Daoy (cell line): Measurements from ENCODE around the gene KRT20. TPM values are rescaled to one million over a fixed set of nuclear protein-coding genes. Genes with fewer than 3 reads are reported as not detected.
A peak's percentile ranks its signal among the peaks of the same experiment; 100 is the strongest.

Experiments used
- DNase-seq: peaks from one replicate; pipeline ENCODE4 v3.0.0-alpha.2; 2015; ENCODE audit warnings: low read depth
- total RNA-seq: library from RNA; depleted of rRNA; stranded (reverse); fragments of >200 nt; shearing (Covaris generic); gene quantifications from 2 replicates; pipeline ENCODE4 v1.2.3, GENCODE V29; 2014; rRNA removed

Gene KRT20
- total RNA-seq, 1 experiment from 2014 or later: not detected

- no peak for DNase-seq
Measured at GRCh38 chr17:40852364-40852763, 32.7 kb downstream of the KRT20 start.

GRCh38 chr17:40850293-40850972, 34.6 kb downstream of the KRT20 start:
- no peak for DNase-seq

DNA sequence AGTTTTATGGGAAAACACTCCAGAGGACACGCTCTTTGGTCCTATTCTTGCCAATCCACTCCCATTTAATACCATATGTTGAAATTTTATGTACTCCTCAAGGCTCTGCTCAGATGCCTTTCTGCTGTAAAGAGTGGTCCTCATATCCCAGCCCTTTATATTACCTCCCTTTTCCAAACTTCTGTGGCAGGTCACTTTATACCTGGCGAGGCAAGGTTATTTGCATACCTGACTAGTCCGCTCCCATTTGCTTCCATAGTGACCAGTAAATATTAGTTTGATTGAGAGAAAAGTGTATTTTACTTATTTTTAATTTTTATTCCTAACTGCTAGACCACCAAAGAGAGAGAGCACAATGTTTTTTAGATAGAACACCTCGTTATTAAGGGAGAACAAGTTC, 35.3 kb downstream of the KRT20 start:
- no peak for DNase-seq

DNA sequence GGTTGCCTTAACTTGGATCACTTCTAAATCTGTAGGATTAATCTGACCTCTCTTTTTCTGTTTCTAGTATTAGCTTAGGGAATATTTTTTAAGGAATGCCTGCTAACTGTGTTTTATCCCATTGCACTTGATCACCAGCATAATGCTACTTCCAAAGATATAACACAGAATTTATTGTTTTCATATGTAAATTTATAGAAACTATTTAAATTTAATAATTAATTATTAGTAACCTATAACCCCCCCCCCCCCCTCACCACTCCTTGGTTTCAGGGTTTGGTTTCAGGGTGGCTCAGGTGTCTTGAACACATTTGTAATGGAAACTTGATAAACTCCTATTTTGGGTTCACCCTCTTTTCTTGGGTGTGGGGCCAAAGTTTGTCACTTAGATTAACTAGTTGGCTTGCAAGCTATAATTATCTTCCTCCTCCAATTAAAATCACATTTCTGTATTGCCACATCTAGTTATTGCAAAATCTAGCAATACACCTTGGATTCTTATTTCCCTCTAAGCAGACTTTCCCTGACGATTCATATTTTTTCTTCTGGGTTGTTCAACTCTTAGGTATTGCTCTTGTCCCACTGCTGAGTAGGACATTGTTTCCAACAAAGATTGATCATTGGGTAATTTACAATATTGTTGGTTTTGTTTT, 36.3 kb downstream of the KRT20 start:
- DNase-seq: no peak

GRCh38 chr17:40846515-40847144, 38.4 kb downstream of the KRT20 start:
- no peak for DNase-seq

DNA sequence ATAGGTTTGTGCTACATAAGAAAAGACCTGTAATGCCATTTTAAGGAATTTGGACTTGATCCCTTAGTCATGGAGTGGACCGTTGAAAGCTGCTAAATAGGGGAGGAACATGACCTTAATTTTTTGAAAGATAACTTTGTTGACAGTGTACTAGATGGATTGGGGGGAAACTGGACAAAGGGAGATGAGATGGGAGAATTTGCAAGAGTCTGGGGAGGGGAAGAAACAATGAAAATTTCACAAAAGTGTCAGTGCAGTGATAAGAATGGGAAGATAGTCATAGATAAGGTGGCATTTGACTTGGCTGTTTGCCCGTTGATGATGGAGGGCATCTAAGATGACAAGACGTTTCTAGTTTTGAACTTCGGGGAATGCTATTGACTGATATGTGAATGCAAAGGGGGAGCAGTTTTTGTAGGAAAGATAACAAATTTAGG, 40.4 kb downstream of the KRT20 start:
- DNase-seq: no peak

GRCh38 chr17:40843242-40843641, 41.8 kb downstream of the KRT20 start:
- DNase-seq: no peak

GRCh38 chr17:40841246-40841645, 43.8 kb downstream of the KRT20 start:
- no peak for DNase-seq

DNA sequence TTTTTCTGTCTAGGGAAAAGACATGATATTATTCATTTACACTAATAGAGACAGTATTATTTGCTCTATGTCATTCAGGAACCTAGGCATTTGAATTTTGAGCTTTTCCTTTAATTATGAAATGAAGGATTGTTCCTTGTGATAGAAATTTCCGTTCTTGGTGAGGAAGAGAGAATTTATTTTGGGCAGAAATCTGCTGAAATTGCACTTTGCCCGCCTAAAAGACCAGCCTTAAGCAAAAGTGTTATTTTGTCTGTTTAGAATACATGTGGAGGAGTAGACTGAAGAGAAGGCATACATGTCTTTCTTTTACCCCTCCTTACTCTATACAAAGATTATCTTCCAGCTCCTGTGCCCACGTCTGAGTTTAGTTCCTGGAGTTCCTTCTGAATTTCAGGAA, 45.8 kb downstream of the KRT20 start:
- no peak for DNase-seq

GRCh38 chr17:40836020-40836419, 49.0 kb downstream of the KRT20 start:
- DNase-seq: no peak

DNA sequence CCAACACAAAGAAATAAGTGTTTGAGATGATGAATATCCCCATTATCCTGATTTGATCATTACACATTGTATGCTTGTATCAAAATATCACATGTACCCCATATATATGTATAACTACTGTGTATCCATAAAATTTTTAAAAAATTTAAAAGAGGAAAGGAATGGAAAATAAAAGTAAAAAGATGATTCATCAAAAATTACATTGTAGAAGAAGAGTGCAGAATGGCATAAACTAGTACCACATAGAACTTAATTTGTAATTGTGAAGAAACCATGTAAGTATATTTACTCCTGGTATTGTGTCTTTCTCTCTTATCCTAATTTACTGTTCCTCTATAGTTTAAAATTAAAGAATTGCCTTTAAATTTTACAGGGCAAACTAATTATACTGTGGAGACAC, 51.2 kb downstream of the KRT20 start:
- DNase-seq: no peak

DNA sequence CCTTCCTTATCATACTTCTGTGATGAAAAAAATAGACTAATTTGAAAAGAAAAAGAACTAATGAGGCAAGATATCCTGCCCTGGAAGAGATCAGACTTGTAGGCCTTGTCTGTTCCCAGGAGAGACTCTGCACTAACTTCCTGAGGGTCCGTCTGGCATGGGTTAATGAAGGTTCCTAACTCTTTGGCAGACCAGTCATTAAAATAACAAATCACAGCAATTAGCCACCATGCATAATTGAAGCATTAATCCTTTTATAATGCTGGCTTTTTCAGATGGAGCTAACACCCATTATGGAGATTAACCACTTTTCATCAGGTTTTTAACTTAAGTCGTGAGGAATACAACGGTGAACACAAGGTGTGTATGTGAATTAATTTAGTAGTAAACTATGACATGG, 52.2 kb downstream of the KRT20 start:
- no peak for DNase-seq

GRCh38 chr17:40830085-40830776, 54.8 kb downstream of the KRT20 start:
- DNase-seq: no peak

DNA sequence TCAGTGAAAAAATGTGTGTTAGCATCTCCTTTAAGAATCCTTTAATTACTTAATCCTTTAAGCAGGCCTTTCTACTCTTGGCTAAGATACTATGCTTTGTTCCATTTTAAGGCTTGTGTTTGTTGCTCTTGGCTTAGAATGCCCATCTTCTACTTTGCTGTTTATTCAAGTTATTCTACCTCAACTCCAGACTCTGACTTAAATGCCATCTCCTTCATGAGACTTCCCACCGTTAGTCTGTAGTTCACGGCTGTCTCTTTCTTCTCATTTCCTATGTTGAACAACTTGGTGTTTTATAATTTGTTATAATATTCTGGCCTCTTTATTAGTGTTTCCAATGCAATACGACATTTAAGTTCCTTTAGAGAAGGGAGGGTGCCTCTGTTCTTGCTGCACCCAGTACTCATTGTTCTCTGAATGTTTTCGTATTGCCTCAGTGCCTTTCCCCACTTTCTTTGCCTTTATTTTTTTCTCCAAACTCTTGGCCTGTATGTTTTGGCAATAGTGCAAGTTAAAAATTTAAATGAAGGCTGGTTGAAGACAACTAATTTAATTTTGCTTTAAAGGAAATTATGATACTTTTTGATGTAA, 56.5 kb downstream of the KRT20 start:
- no peak for DNase-seq

GRCh38 chr17:40827746-40828453, 57.1 kb downstream of the KRT20 start:
- peak; percentile 75 for DNase-seq

Other genes with a start within 250 kb of the KRT20 start
- gene SMARCE1, start 237.4 kb downstream of the KRT20 start, total RNA-seq: 122 and 126 TPM in 2 replicates
- not detected in 2 replicates for gene KRT222, start 220.1 kb downstream of the KRT20 start, total RNA-seq
- not detected in 2 replicates for gene KRT24, start 181.5 kb downstream of the KRT20 start, total RNA-seq
- not detected in 2 replicates for gene KRT25, start 129.9 kb downstream of the KRT20 start, total RNA-seq
- gene KRT26, start 113.0 kb downstream of the KRT20 start, total RNA-seq: not detected in 2 replicates
- gene KRT27, start 102.7 kb downstream of the KRT20 start, total RNA-seq: not detected in 2 replicates
- not detected in 2 replicates for gene KRT28, start 85.3 kb downstream of the KRT20 start, total RNA-seq
- gene KRT10, start 62.6 kb downstream of the KRT20 start, total RNA-seq: 54.7 and 56.8 TPM in 2 replicates
- not detected in 2 replicates for gene KRT12, start 18.0 kb downstream of the KRT20 start, total RNA-seq
- not detected in 2 replicates for gene KRT23, start 52.4 kb upstream of the KRT20 start, total RNA-seq
- not detected in 2 replicates for gene KRT39, start 81.7 kb upstream of the KRT20 start, total RNA-seq
- not detected in 2 replicates for gene KRT40, start 99.1 kb upstream of the KRT20 start, total RNA-seq
- not detected in 2 replicates for gene KRTAP3-3, start 108.9 kb upstream of the KRT20 start, total RNA-seq
- not detected in 2 replicates for gene KRTAP3-2, start 114.7 kb upstream of the KRT20 start, total RNA-seq
- gene KRTAP3-1, start 123.9 kb upstream of the KRT20 start, total RNA-seq: not detected in 2 replicates
- not detected in 2 replicates for gene KRTAP1-5, start 142.0 kb upstream of the KRT20 start, total RNA-seq
- gene KRTAP1-4, start 145.0 kb upstream of the KRT20 start, total RNA-seq: not detected in 2 replicates
- gene KRTAP1-3, start 149.6 kb upstream of the KRT20 start, total RNA-seq: not detected in 2 replicates
- 1.5 TPM in 1 of 2 replicates, not detected in the other for gene KRTAP1-1, start 156.2 kb upstream of the KRT20 start, total RNA-seq
- gene KRTAP2-1, start 162.1 kb upstream of the KRT20 start, total RNA-seq: not detected in 2 replicates
- not detected in 2 replicates for gene KRTAP2-2, start 170.0 kb upstream of the KRT20 start, total RNA-seq
- not detected in 2 replicates for gene KRTAP2-3, start 174.9 kb upstream of the KRT20 start, total RNA-seq
- gene KRTAP2-4, start 180.6 kb upstream of the KRT20 start, total RNA-seq: not detected in 2 replicates
- not detected in 2 replicates for gene KRTAP4-7, start 198.9 kb upstream of the KRT20 start, total RNA-seq
- gene KRTAP4-8, start 212.9 kb upstream of the KRT20 start, total RNA-seq: not detected in 2 replicates
- not detected in 2 replicates for gene KRTAP4-16, start 217.0 kb upstream of the KRT20 start, total RNA-seq
- not detected in 2 replicates for gene KRTAP4-9, start 220.1 kb upstream of the KRT20 start, total RNA-seq
- not detected in 2 replicates for gene KRTAP4-11, start 233.1 kb upstream of the KRT20 start, total RNA-seq
- not detected in 2 replicates for gene KRTAP4-12, start 238.9 kb upstream of the KRT20 start, total RNA-seq